Lower leg skin (tissue), 3 donors: Measurements from ENCODE around the gene ZMYM4.

Experiments used
- POLR2A ChIP-seq, 2 donors: fragments of 450-650 bp; IDR thresholded peaks; one replicate each; pipeline ENCODE4 v1.6.1; 2016 to 2017; ENCODE audit warnings: antibody characterized with exemption in 2 of 2, mild to moderate bottlenecking in 1 of 2, moderate library complexity in 1 of 2
- TF ChIP-seq, protein P1 (sequence below), 3 donors: fragments of 450-650 bp; IDR thresholded peaks; one replicate each; pipeline ENCODE4 v1.5.1; 2016; ENCODE audit warnings: antibody characterized with exemption in 3 of 3, mild to moderate bottlenecking in 3 of 3, moderate library complexity in 2 of 3

DNA sequence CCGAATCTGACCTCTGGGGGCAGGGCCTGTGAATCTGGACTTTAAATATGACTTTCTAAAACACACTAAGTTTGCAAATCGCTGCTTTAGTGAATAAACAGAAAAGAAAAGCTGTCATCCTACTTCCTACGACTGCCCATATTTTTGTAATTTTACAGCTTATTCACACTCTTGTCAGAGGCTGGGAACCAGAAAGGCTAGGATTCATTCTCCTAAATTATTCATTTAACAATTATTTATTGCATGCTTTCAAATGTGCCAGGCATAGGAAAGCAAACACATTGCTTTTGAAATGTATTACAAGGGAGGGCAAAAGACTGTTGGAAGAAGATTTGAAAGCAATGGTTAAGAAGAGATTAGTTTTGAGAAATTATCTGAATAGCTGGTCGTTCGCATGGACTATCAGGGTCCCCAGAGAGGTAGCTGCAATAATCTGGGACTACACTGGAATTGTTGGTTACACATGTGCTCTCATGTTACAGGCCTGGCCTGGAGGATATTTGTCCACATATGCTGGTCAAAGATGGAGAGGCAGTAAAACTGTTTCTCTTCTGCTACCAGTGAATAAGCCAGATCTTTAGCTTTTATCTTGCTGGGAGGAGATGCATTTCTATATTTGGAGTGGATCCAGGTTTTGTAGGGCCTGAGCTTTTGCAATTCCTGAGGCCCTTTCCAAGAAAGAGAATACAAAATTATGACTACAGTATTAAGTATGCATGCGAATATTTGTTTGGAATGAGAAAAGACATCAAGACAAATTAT lies 46.0 kb upstream of the ZMYM4 start:
- TF ChIP-seq POLR2A (IDR thresholded peaks at IDR 0.05) = no peak
- TF ChIP-seq, protein P1, sequence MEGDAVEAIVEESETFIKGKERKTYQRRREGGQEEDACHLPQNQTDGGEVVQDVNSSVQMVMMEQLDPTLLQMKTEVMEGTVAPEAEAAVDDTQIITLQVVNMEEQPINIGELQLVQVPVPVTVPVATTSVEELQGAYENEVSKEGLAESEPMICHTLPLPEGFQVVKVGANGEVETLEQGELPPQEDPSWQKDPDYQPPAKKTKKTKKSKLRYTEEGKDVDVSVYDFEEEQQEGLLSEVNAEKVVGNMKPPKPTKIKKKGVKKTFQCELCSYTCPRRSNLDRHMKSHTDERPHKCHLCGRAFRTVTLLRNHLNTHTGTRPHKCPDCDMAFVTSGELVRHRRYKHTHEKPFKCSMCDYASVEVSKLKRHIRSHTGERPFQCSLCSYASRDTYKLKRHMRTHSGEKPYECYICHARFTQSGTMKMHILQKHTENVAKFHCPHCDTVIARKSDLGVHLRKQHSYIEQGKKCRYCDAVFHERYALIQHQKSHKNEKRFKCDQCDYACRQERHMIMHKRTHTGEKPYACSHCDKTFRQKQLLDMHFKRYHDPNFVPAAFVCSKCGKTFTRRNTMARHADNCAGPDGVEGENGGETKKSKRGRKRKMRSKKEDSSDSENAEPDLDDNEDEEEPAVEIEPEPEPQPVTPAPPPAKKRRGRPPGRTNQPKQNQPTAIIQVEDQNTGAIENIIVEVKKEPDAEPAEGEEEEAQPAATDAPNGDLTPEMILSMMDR (IDR thresholded peaks at IDR 0.05) = no peak
